Trophoblast cell (in vitro differentiated cells and primary cell): ENCODE data around the gene ATPAF2.
A peak's percentile ranks its signal among the peaks of the same experiment; 100 is the strongest.

Source experiments
- DNase-seq, 2 donors: peaks; one replicate each; pipeline ENCODE4 v3.0.0-alpha.2; 2016
- H2AFZ ChIP-seq: 2 replicates; pipeline ENCODE4 v1.6.1; 2013; ENCODE audit warnings: low read length, moderate library complexity, mild to moderate bottlenecking; ENCODE audit not compliant: insufficient read depth, poor library complexity
- H2AK5ac ChIP-seq: 2 replicates; pipeline ENCODE4 v1.6.1; 2013; ENCODE audit warnings: mild to moderate bottlenecking, low read length
- H2BK120ac ChIP-seq: 2 replicates; pipeline ENCODE4 v1.6.1; 2013; ENCODE audit warnings: low read length, mild to moderate bottlenecking, moderate library complexity; ENCODE audit not compliant: insufficient read depth, poor library complexity
- H2BK12ac ChIP-seq: 2 replicates; pipeline ENCODE4 v1.6.1; 2013; ENCODE audit warnings: mild to moderate bottlenecking, low read length, moderate library complexity
- H2BK5ac ChIP-seq: 2 replicates; pipeline ENCODE4 v1.6.1; 2013; ENCODE audit warnings: low read length, low read depth, moderate library complexity, mild to moderate bottlenecking; ENCODE audit not compliant: poor library complexity
- H3K14ac ChIP-seq: 2 replicates; pipeline ENCODE4 v1.6.1; 2013; ENCODE audit warnings: mild to moderate bottlenecking, low read length
- H3K18ac ChIP-seq: 2 replicates; pipeline ENCODE4 v1.6.1; 2013; ENCODE audit warnings: mild to moderate bottlenecking, low read length
- H3K23ac ChIP-seq: 2 replicates; pipeline ENCODE4 v1.6.1; 2013; ENCODE audit warnings: low read length
- H3K27ac ChIP-seq: 2 replicates; pipeline ENCODE4 v1.5.1; 2013; ENCODE audit warnings: low read depth, mild to moderate bottlenecking, inconsistent platforms, low read length, moderate library complexity
- H3K27me3 ChIP-seq: 2 replicates; pipeline ENCODE4 v1.6.1; 2013; ENCODE audit warnings: inconsistent platforms, mild to moderate bottlenecking, low read length, moderate library complexity; ENCODE audit not compliant: insufficient read depth
- H3K36me3 ChIP-seq, 2 experiments: 1 replicate in 1 of 2; 2 replicates in 1 of 2; pipeline ENCODE4 v1.6.1; 2013; ENCODE audit warnings: low read length in 2 of 2, mild to moderate bottlenecking in 2 of 2, moderate library complexity in 1 of 2; ENCODE audit not compliant: insufficient read depth in 2 of 2, control insufficient read depth in 1 of 2
- H3K4ac ChIP-seq: 2 replicates; pipeline ENCODE4 v1.6.1; 2013; ENCODE audit warnings: low read depth, mild to moderate bottlenecking, low read length, moderate library complexity
- H3K4me1 ChIP-seq, 2 experiments: 1 replicate in 1 of 2; 2 replicates in 1 of 2; pipeline ENCODE4 v1.6.1; 2013; ENCODE audit warnings: low read length in 2 of 2, mild to moderate bottlenecking in 2 of 2, moderate library complexity in 1 of 2; ENCODE audit not compliant: insufficient read depth in 2 of 2, control insufficient read depth in 1 of 2
- H3K4me2 ChIP-seq: 2 replicates; pipeline ENCODE4 v1.6.1; 2013; ENCODE audit warnings: inconsistent platforms, mild to moderate bottlenecking, low read length, moderate library complexity
- H3K4me3 ChIP-seq: 2 replicates; pipeline ENCODE4 v1.5.1; 2013; ENCODE audit warnings: mild to moderate bottlenecking, low read depth, low read length, inconsistent platforms
- H3K79me1 ChIP-seq: one replicate; pipeline ENCODE4 v1.6.1; 2013; ENCODE audit warnings: low read length
- H3K79me2 ChIP-seq: 2 replicates; pipeline ENCODE4 v1.6.1; 2013; ENCODE audit warnings: low read length, mild to moderate bottlenecking; ENCODE audit not compliant: control insufficient read depth, insufficient read depth, poor library complexity
- H3K9ac ChIP-seq: 2 replicates; pipeline ENCODE4 v1.6.1; 2013; ENCODE audit warnings: mild to moderate bottlenecking, low read length
- H3K9me3 ChIP-seq: 2 replicates; pipeline ENCODE4 v1.6.1; 2013; ENCODE audit warnings: low read depth, mild to moderate bottlenecking, control low read depth, inconsistent platforms, low read length; ENCODE audit not compliant: insufficient read depth
- H4K12ac ChIP-seq: 2 replicates; pipeline ENCODE4 v1.6.1; 2013; ENCODE audit warnings: low read depth, mild to moderate bottlenecking, low read length, moderate library complexity
- H4K8ac ChIP-seq: 2 replicates; pipeline ENCODE4 v1.6.1; 2013; ENCODE audit warnings: low read depth, mild to moderate bottlenecking, low read length, moderate library complexity
- H4K91ac ChIP-seq: one replicate; pipeline ENCODE4 v1.6.1; 2013; ENCODE audit warnings: low read depth, mild to moderate bottlenecking, low read length, moderate library complexity
- WGBS: extraction: QIAGEN DNeasy Blood & Tissue Kit; methylation state at CpG from one replicate; pipeline ENCODE4 v1.1.7; 2013; ENCODE audit warnings: missing lambda C conversion rate; ENCODE audit not compliant: insufficient read length, insufficient coverage; ENCODE audit errors: extremely low coverage; 5-methylcytosine and 5-hydroxymethylcytosine counted together

ATPAF2 gene

GRCh38 chr17:17989618-17990017, 49.4 kb downstream of the ATPAF2 start:
- Histone ChIP-seq H3K27ac (no peak overlapping the region), H3K4me1 (peaks cover 25 to 29% of the 10 kb centered on the region in 2 experiments), H2AK5ac (peak overlapping the region; percentile 44), H2BK12ac (peak overlapping the region; percentile 33), H3K27me3 (no peaks in the 10 kb centered on the region), H4K91ac (peak overlapping the region; percentile 34), H2BK120ac (no peak overlapping the region), H3K79me1 (peaks cover 11% of the 10 kb centered on the region), H3K9me3 (no peaks in the 10 kb centered on the region), H2BK5ac (no peak overlapping the region), H3K9ac (no peak overlapping the region), H3K79me2 (no peaks in the 10 kb centered on the region), H3K4me2 (no peak overlapping the region), H3K14ac (no peak overlapping the region), H3K36me3 (no peaks in the 10 kb centered on the region), H3K4me3 (no peak overlapping the region), H4K8ac (no peak overlapping the region), H3K4ac (no peak overlapping the region), H4K12ac (no peak overlapping the region), H2AFZ (no peak overlapping the region), H3K23ac (no peak overlapping the region), H3K18ac (no peak overlapping the region)
- DNase-seq = no peak
- no CpG with 5 or more reads among the region's 10 CpGs for WGBS

- H2BK120ac ChIP-seq = no peak overlapping the region
- no peak overlapping the region for H3K18ac ChIP-seq
- H3K23ac ChIP-seq = no peak overlapping the region
- no peak overlapping the region for H4K12ac ChIP-seq
- DNase-seq = peak in 1 of 2 donors; percentile 13
- no peak overlapping the region for H3K9ac ChIP-seq
- H3K79me2 ChIP-seq = no peaks in the 10 kb centered on the region
- H3K4me1 ChIP-seq = peaks cover 20 to 24% of the 10 kb centered on the region in 2 experiments
- WGBS = no CpG with 5 or more reads among the region's 9 CpGs
- H3K4ac ChIP-seq = no peak overlapping the region
- no peak overlapping the region for H4K91ac ChIP-seq
- H3K27me3 ChIP-seq = no peaks in the 10 kb centered on the region
- no peak overlapping the region for H4K8ac ChIP-seq
- no peak overlapping the region for H3K14ac ChIP-seq
- H3K4me2 ChIP-seq = no peak overlapping the region
- H2BK12ac ChIP-seq = no peak overlapping the region
- H2AK5ac ChIP-seq = no peak overlapping the region
- H2BK5ac ChIP-seq = no peak overlapping the region
- no peak overlapping the region for H3K4me3 ChIP-seq
- H3K9me3 ChIP-seq = no peaks in the 10 kb centered on the region
- no peaks in the 10 kb centered on the region for H3K36me3 ChIP-seq
- no peak overlapping the region for H3K27ac ChIP-seq
- peaks cover 6% of the 10 kb centered on the region for H3K79me1 ChIP-seq
- no peak overlapping the region for H2AFZ ChIP-seq
Observed at GRCh38 chr17:17989081-17989480, 49.9 kb downstream of the ATPAF2 start.

- no peak overlapping the region for H2BK5ac ChIP-seq
- no peaks in the 10 kb centered on the region for H3K36me3 ChIP-seq
- no peak overlapping the region for H3K4ac ChIP-seq
- H2AFZ ChIP-seq = no peak overlapping the region
- no peak overlapping the region for H4K12ac ChIP-seq
- no peaks in the 10 kb centered on the region for H3K9me3 ChIP-seq
- H3K27me3 ChIP-seq = no peaks in the 10 kb centered on the region
- H3K9ac ChIP-seq = no peak overlapping the region
- H3K23ac ChIP-seq = no peak overlapping the region
- no peak overlapping the region for H4K91ac ChIP-seq
- H3K14ac ChIP-seq = no peak overlapping the region
- H4K8ac ChIP-seq = no peak overlapping the region
- no peaks in the 10 kb centered on the region for H3K79me1 ChIP-seq
- peak; percentile 57 to 68 for DNase-seq
- whole genome bisulfite sequencing = no CpG with 5 or more reads among the region's 7 CpGs
- no peak overlapping the region for H2AK5ac ChIP-seq
- no peak overlapping the region for H3K27ac ChIP-seq
- no peaks in the 10 kb centered on the region for H3K79me2 ChIP-seq
- no peak overlapping the region for H2BK12ac ChIP-seq
- H3K18ac ChIP-seq = no peak overlapping the region
- H3K4me2 ChIP-seq = no peak overlapping the region
- peaks cover 16 to 20% of the 10 kb centered on the region in 2 experiments for H3K4me1 ChIP-seq
- H2BK120ac ChIP-seq = no peak overlapping the region
- H3K4me3 ChIP-seq = no peak overlapping the region
Observed at GRCh38 chr17:17988427-17988945, 50.5 kb downstream of the ATPAF2 start.

GRCh38 chr17:17987901-17988300, 51.1 kb downstream of the ATPAF2 start:
- Histone ChIP-seq H2BK5ac (no peak overlapping the region), H3K27me3 (no peaks in the 10 kb centered on the region), H3K23ac (no peak overlapping the region), H4K91ac (peak overlapping the region; percentile 38), H2AFZ (no peak overlapping the region), H3K9ac (no peak overlapping the region), H2AK5ac (peak overlapping the region; percentile 53), H3K79me1 (no peaks in the 10 kb centered on the region), H4K8ac (no peak overlapping the region), H3K4me3 (no peak overlapping the region), H4K12ac (no peak overlapping the region), H3K4ac (no peak overlapping the region), H3K4me2 (no peak overlapping the region), H3K79me2 (no peaks in the 10 kb centered on the region), H3K14ac (no peak overlapping the region), H3K36me3 (no peaks in the 10 kb centered on the region), H2BK12ac (no peak overlapping the region), H3K9me3 (no peaks in the 10 kb centered on the region), H3K27ac (no peak overlapping the region), H3K4me1 (peaks cover 16 to 20% of the 10 kb centered on the region in 2 experiments), H2BK120ac (no peak overlapping the region), H3K18ac (no peak overlapping the region)
- no CpG with 5 or more reads among the region's 14 CpGs for WGBS
- peak; percentile 72 to 78 for DNase-seq
